SK-N-SH treated with all-trans-retinoic acid at 6 μM for 48 hours (cell line): ENCODE results near the gene RNF175.

ENCODE experiments used
- ATAC-seq: fragments of 200-7000 bp; cut with Tn5 transposase; 3 replicates; pipeline ENCODE4 v1.9.1; 2020; ENCODE audit warnings: mild to moderate bottlenecking, moderate library complexity
- ARNTL ChIP-seq: fragments of 450-650 bp; formaldehyde crosslinking; IDR thresholded peaks from 2 replicates; pipeline ENCODE4 v1.5.0; 2020; ENCODE audit warnings: low read depth, mild to moderate bottlenecking, moderate library complexity, borderline replicate concordance
- BACH2 ChIP-seq: fragments of 250-450 bp; sonication (Bioruptor Pico); IDR thresholded peaks from 2 replicates; pipeline ENCODE4 v1.9.0; 2021; ENCODE audit warnings: mild to moderate bottlenecking, borderline replicate concordance
- CREB5 ChIP-seq: fragments of 250-450 bp; sonication (Bioruptor Pico); IDR thresholded peaks from 2 replicates; pipeline ENCODE4 v1.5.1; 2020; ENCODE audit warnings: low read depth, mild to moderate bottlenecking, moderate library complexity
- CSDC2 ChIP-seq: fragments of 250-450 bp; sonication (Bioruptor Pico); IDR thresholded peaks from 2 replicates; pipeline ENCODE4 v1.5.0; 2020; ENCODE audit warnings: mild to moderate bottlenecking, moderate library complexity
- CSRNP3 ChIP-seq: fragments of 250-450 bp; sonication (Bioruptor Pico); IDR thresholded peaks from 2 replicates; pipeline ENCODE4 v1.5.1; 2021; ENCODE audit warnings: mild to moderate bottlenecking, moderate library complexity
- ESRRG ChIP-seq: fragments of 250-450 bp; sonication (Bioruptor Pico); IDR thresholded peaks from 2 replicates; pipeline ENCODE4 v1.6.1; 2021; ENCODE audit warnings: mild to moderate bottlenecking
- GLIS3 ChIP-seq: fragments of 250-450 bp; sonication (Bioruptor Pico); IDR thresholded peaks from 2 replicates; pipeline ENCODE4 v1.5.0; 2020; ENCODE audit warnings: mild to moderate bottlenecking, moderate library complexity
- ISL1 ChIP-seq: fragments of 250-450 bp; sonication (Bioruptor Pico); IDR thresholded peaks from 2 replicates; pipeline ENCODE4 v2.1.2; 2022; ENCODE audit warnings: mild to moderate bottlenecking, moderate library complexity
- OSR1 ChIP-seq: fragments of 250-450 bp; sonication (Bioruptor Pico); IDR thresholded peaks from 2 replicates; pipeline ENCODE4 v1.8.0; 2022; ENCODE audit warnings: moderate library complexity, mild to moderate bottlenecking, inconsistent platforms
- PATZ1 ChIP-seq: fragments of 250-450 bp; sonication (Bioruptor Pico); IDR thresholded peaks from 2 replicates; pipeline ENCODE4 v1.8.0; 2020; ENCODE audit warnings: mild to moderate bottlenecking, moderate library complexity, borderline replicate concordance
- POU6F1 ChIP-seq: fragments of 250-450 bp; sonication (Bioruptor Pico); IDR thresholded peaks from 2 replicates; pipeline ENCODE4 v1.8.0; 2021; ENCODE audit warnings: low read depth, mild to moderate bottlenecking, moderate library complexity, borderline replicate concordance
- PPARA ChIP-seq: fragments of 250-450 bp; sonication (Bioruptor Pico); IDR thresholded peaks from 2 replicates; pipeline ENCODE4 v1.5.0; 2020; ENCODE audit warnings: mild to moderate bottlenecking, borderline replicate concordance
- RARB ChIP-seq: fragments of 250-450 bp; sonication (Bioruptor Pico); IDR thresholded peaks from 2 replicates; pipeline ENCODE4 v1.8.0; 2021; ENCODE audit warnings: mild to moderate bottlenecking, moderate library complexity
- SNAI2 ChIP-seq: fragments of 250-450 bp; sonication (Bioruptor Pico); IDR thresholded peaks from 2 replicates; pipeline ENCODE4 v1.5.0; 2020; ENCODE audit warnings: mild to moderate bottlenecking, moderate library complexity
- TCF4 ChIP-seq: fragments of 250-450 bp; sonication (Bioruptor Pico); IDR thresholded peaks from 2 replicates; pipeline ENCODE4 v1.8.0; 2021; ENCODE audit warnings: mild to moderate bottlenecking, moderate library complexity, borderline replicate concordance
- TOX ChIP-seq: fragments of 250-450 bp; sonication (Bioruptor Pico); IDR thresholded peaks from 2 replicates; pipeline ENCODE4 v1.8.0; 2021; ENCODE audit warnings: mild to moderate bottlenecking, moderate library complexity, borderline replicate concordance
- TSHZ2 ChIP-seq: fragments of 250-450 bp; sonication (Bioruptor Pico); IDR thresholded peaks from 2 replicates; pipeline ENCODE4 v1.5.0; 2020; ENCODE audit warnings: mild to moderate bottlenecking, moderate library complexity
- ZC3H10 ChIP-seq: fragments of 250-450 bp; sonication (Bioruptor Pico); IDR thresholded peaks from 2 replicates; pipeline ENCODE4 v1.5.1; 2021; ENCODE audit warnings: mild to moderate bottlenecking, moderate library complexity
- ZFP3 ChIP-seq: fragments of 250-450 bp; sonication (Bioruptor Pico); IDR thresholded peaks from 2 replicates; pipeline ENCODE4 v1.5.0; 2020; ENCODE audit warnings: mild to moderate bottlenecking, moderate library complexity
- ZFP30 ChIP-seq: fragments of 450-650 bp; formaldehyde crosslinking; IDR thresholded peaks from 2 replicates; pipeline ENCODE4 v1.5.0; 2022; ENCODE audit warnings: mild to moderate bottlenecking, moderate library complexity
- ZNF565 ChIP-seq: fragments of 450-650 bp; formaldehyde crosslinking; conservative IDR thresholded peaks from 2 replicates; pipeline ENCODE4 v1.5.0; 2020; ENCODE audit warnings: low read depth, mild to moderate bottlenecking, moderate library complexity
- ZNF70 ChIP-seq: fragments of 450-650 bp; formaldehyde crosslinking; IDR thresholded peaks from 2 replicates; pipeline ENCODE4 v1.5.0; 2020; ENCODE audit warnings: mild to moderate bottlenecking, moderate library complexity
- ZNF8 ChIP-seq: fragments of 450-650 bp; formaldehyde crosslinking; IDR thresholded peaks from 2 replicates; pipeline ENCODE4 v1.5.0; 2020; ENCODE audit warnings: mild to moderate bottlenecking, moderate library complexity

RNF175 gene

GRCh38 chr4:153669838-153670237 lies 90.0 kb downstream of the RNF175 start:
- ATAC-seq: no peak
- TF ChIP-seq ZNF565 (CRISPR knock-in tag) (no peak), TOX (CRISPR knock-in tag) (no peak), TSHZ2 (CRISPR knock-in tag) (no peak), GLIS3 (no peak), RARB (CRISPR knock-in tag) (no peak), PPARA (CRISPR knock-in tag) (no peak), CREB5 (CRISPR knock-in tag) (no peak), BACH2 (no peak), ZNF70 (CRISPR knock-in tag) (no peak), ZFP3 (CRISPR knock-in tag) (no peak), SNAI2 (CRISPR knock-in tag) (no peak), ESRRG (no peak), ARNTL (CRISPR knock-in tag) (no peak), POU6F1 (no peak), PATZ1 (no peak), CSRNP3 (CRISPR knock-in tag) (no peak), OSR1 (no peak)

- ATAC-seq: no peak
- TF ChIP-seq RARB (CRISPR knock-in tag): no peak
- no peak for TF ChIP-seq ZNF8 (CRISPR knock-in tag)
- no peak for TF ChIP-seq GLIS3
- TF ChIP-seq CREB5 (CRISPR knock-in tag): no peak
- no peak for TF ChIP-seq ZNF565 (CRISPR knock-in tag)
- TF ChIP-seq CSRNP3 (CRISPR knock-in tag): no peak
- no peak for TF ChIP-seq CSDC2
- TF ChIP-seq ZFP3 (CRISPR knock-in tag): no peak
- no peak for TF ChIP-seq ZC3H10
- TF ChIP-seq TSHZ2 (CRISPR knock-in tag): no peak
- TF ChIP-seq PATZ1: no peak
- no peak for TF ChIP-seq BACH2
- TF ChIP-seq TOX (CRISPR knock-in tag): no peak
- TF ChIP-seq ISL1 (CRISPR knock-in tag): no peak
- TF ChIP-seq TCF4: no peak
- TF ChIP-seq PPARA (CRISPR knock-in tag): no peak
- no peak for TF ChIP-seq ZFP30 (CRISPR knock-in tag)
- no peak for TF ChIP-seq ARNTL (CRISPR knock-in tag)
Measured at GRCh38 chr4:153668647-153669046, 91.2 kb downstream of the RNF175 start.
